Activated CD4-positive, alpha-beta memory T cell treated with anti-CD3 and anti-CD28 coated beads for 36 hours (primary cell): Measurements from ENCODE around the gene CTSA. TPM values are rescaled to one million over a fixed set of nuclear protein-coding genes. Genes with fewer than 3 reads are reported as not detected.
A peak's percentile ranks its signal among the peaks of the same experiment; 100 is the strongest.
"Not testable (repeated sequence)": the region's sequence is repeated elsewhere in the genome, so short reads cannot be mapped to it uniquely, and the experiment has no call there.

Source experiments
- CTCF ChIA-PET: fragments of 350-600 bp; sonication (Branson Sonifier 250); formaldehyde crosslinking; loops from one replicate; lab custom pipeline; 2021; ENCODE audit warnings: antibody characterized with exemption, inconsistent platforms; lab: Charles Lee
- POLR2A ChIA-PET: fragments of 350-600 bp; sonication (Branson Sonifier 250); formaldehyde crosslinking; loops from one replicate; lab custom pipeline; 2021; ENCODE audit warnings: antibody characterized with exemption; lab: Charles Lee
- DNase-seq: peaks from one replicate; pipeline ENCODE4 v3.0.0-alpha.2; 2020
- H3K27ac Mint-ChIP-seq: one replicate; pipeline ENCODE4 v1.8.0; 2021; ENCODE audit warnings: mixed read lengths
- H3K27me3 Mint-ChIP-seq: one replicate; pipeline ENCODE4 v1.8.0; 2021; ENCODE audit warnings: mixed read lengths
- H3K36me3 Mint-ChIP-seq: one replicate; pipeline ENCODE4 v1.8.0; 2021; ENCODE audit warnings: mixed read lengths
- H3K4me1 Mint-ChIP-seq: one replicate; pipeline ENCODE4 v1.8.0; 2021; ENCODE audit warnings: low read depth, mixed read lengths
- H3K4me3 Mint-ChIP-seq: one replicate; pipeline ENCODE4 v1.8.0; 2021; ENCODE audit warnings: mild to moderate bottlenecking, mixed read lengths
- H3K9me3 Mint-ChIP-seq: one replicate; pipeline ENCODE4 v1.8.0; 2021; ENCODE audit warnings: mixed read lengths
- intact Hi-C: fragments of 100-400 bp; cut with micrococcal nuclease; formaldehyde crosslinking; loops from one replicate; pipeline ENCODE4 v1.15.1; 2023
- total RNA-seq, 2 experiments: library from RNA; stranded (reverse); gene quantifications; one replicate each; pipeline ENCODE4 v1.2.3, GENCODE V29; 2021

CTSA gene
- total RNA-seq, 2 experiments from 2014 or later = 49.8 to 54.8 TPM

DNA sequence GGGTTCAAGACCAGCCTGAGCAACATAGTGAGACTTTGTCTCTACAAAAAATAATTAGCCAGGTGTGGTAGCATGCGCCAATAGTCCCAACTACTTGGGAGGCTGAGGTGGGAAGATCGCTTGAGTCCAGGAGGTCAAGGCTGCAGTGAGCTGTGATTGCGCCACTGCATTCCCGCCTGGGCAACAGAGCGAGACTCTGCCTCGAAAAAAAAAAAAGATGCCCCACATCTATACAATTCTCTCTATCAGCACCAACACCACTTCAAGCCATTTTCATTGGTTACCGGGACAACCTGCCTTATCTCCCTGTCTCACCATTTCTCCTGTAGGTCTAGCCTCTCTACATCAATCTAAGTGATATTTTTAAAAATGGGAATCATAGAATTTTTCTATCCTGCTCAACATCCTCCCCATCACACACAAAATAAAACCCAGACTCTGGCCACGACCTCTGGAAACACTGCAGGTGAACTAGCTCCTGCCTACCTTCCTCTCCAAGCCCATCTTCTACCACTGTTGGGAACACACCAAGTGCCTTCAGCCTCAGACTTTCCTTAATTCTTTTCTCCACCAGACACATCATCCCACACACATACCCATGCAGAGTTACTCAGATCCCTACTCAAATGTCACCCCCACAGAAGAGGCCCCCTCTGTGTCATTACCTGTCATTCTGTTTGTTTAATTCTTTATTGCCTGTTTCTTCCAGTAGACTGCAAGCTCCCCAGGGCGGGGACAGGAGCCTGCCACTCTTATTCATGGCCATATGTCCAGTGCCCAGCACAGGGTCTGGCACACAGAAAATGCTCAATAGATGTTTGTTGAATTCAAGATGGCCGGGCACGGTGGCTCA lies 30.4 kb downstream of the CTSA start:
- Mint-ChIP-seq H3K4me1 (peaks cover 3% of the 10 kb centered on the region), H3K27me3 (peaks cover 13% of the 10 kb centered on the region), H3K36me3 (no peaks in the 10 kb centered on the region), H3K27ac (no peak overlapping the region), H3K9me3 (no peaks in the 10 kb centered on the region), H3K4me3 (no peak overlapping the region)
- no peak for DNase-seq
- ChIA-PET POLR2A (interaction anchor here (1.3 to 2.7 kb wide), 2 partner anchors 12 to 13 kb away, joined by 3 to 9 read pairs; partner anchors contain the start of gene PCIF1), CTCF (no interaction called here)
- intact Hi-C loops = no loop called here

DNA sequence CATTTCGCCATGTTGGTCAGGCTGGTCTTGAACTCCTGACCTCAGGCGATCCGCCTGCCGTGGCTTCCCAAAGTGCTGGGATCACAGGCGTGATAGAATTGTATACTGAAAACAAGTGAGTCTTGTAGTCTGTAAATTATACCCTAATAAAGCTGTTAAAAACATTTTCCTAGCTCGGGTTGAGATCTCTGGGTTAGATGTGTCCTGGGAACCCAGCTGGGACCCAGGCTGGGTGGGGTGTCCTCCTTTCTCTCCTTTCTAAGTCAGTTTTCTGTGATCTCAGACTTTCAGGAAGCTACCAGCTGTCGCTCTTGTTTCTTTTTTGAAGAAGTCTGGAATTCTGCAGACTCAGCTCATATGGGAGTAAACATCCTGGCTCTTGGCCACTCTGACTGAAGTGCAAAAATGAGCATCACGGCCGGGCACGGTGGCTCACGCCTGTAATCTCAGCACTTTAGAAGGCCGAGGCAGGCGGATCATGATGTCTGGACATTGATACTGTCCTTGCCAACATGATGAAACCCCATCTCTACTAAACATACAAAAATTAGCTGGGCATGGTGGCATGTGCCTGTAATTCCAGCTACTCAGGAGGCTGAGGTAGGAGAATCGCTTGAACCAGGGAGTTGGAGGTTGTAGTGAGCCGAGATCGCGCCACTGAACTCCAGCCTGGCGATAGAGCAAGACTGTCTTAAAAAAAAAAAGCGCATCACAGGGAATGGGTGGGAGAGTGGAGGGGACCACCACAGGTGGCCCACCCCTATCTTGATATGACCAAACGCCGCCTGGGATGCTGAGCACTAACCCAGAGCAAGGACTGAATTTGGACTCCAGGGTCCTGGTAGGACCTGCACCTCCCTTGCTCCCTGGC lies 33.5 kb downstream of the CTSA start:
- Mint-ChIP-seq H3K27ac (no peak overlapping the region), H3K4me3 (no peak overlapping the region), H3K36me3 (no peaks in the 10 kb centered on the region), H3K27me3 (peaks cover 10% of the 10 kb centered on the region), H3K4me1 (peaks cover 3% of the 10 kb centered on the region), H3K9me3 (no peaks in the 10 kb centered on the region)
- CTCF ChIA-PET = interaction anchor here (0.6 to 1.3 kb wide), 2 partner anchors 88 to 118 kb away, joined by 3 to 4 read pairs; no protein-coding TSS in a partner anchor
- intact Hi-C loops = no loop called here
- POLR2A ChIA-PET = interaction anchor here (1.7 kb wide), 1 partner anchor 10 kb away, joined by 7 read pairs; the partner anchor contains the start of gene PCIF1
- no peak for DNase-seq

DNA sequence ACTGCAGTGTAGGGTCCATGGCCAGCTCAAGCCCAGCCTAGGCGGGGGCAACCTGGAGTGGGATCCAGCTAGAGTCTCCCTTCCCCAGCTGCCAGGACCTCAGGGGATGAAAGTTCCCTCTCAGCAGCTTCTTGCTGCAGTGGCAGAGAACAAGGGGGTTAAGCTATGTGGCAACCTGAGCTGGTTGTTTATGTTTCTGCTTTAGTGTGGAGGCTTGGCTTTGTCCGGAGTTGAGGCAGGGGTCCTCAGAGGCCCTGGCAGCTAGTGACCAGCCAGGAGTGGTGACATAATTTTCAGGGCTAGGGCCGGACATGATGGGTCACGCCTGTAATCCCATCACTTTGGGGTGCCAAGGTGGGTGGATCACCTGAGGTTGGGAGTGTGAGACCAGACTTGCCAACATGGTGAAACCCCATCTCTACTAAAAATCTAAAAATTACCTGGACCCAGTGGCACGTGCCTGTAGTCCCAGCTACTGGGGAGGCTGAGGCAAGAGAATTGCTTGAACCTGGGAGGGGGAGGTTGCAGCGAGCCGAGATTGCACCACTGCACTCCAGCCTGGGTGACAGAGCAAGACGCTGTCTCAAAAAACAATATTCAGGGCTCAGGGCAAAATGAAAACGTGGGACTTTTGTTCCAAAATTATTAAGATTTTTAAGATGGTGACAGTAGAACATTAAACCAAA lies 34.8 kb downstream of the CTSA start:
- no peaks in the 10 kb centered on the region for H3K36me3 Mint-ChIP-seq
- intact Hi-C loops = no loop called here
- H3K27me3 Mint-ChIP-seq = peaks cover 2% of the 10 kb centered on the region
- H3K4me3 Mint-ChIP-seq = no peak overlapping the region
- CTCF ChIA-PET = interaction anchor here (1.5 kb wide), 1 partner anchor 44 kb away, joined by 4 read pairs; no protein-coding TSS in a partner anchor
- peaks cover 3% of the 10 kb centered on the region for H3K4me1 Mint-ChIP-seq
- POLR2A ChIA-PET = interaction anchor here (1.7 kb wide), 1 partner anchor 9 kb away, joined by 7 read pairs; the partner anchor contains the start of gene PCIF1
- no peaks in the 10 kb centered on the region for H3K9me3 Mint-ChIP-seq
- no peak for DNase-seq
- H3K27ac Mint-ChIP-seq = no peak overlapping the region

DNA sequence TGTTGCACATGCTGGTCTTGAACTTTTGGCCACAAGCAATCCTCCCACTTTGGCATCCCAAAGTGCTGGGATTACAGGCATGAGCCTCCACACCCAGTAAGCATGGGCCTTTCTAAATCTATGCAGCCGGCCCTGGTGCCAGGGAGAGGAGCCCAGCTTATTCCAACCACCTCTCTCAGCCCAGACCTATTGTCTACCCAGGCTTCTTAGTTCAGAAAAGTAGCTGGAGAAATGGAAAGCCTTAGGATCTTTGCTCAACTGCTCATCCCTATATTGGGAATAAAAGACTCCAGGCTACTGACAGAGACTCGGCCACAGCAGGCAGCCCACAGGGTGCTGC lies 35.6 kb downstream of the CTSA start:
- Mint-ChIP-seq H3K4me1 (peaks cover 3% of the 10 kb centered on the region), H3K9me3 (no peaks in the 10 kb centered on the region), H3K27ac (no peak overlapping the region), H3K27me3 (peaks cover 1% of the 10 kb centered on the region), H3K36me3 (no peaks in the 10 kb centered on the region), H3K4me3 (no peak overlapping the region)
- intact Hi-C loops = no loop called here
- CTCF ChIA-PET = interaction anchor here (1.5 kb wide), 1 partner anchor 44 kb away, joined by 4 read pairs; no protein-coding TSS in a partner anchor
- DNase-seq = no peak
- POLR2A ChIA-PET = no interaction called here

DNA sequence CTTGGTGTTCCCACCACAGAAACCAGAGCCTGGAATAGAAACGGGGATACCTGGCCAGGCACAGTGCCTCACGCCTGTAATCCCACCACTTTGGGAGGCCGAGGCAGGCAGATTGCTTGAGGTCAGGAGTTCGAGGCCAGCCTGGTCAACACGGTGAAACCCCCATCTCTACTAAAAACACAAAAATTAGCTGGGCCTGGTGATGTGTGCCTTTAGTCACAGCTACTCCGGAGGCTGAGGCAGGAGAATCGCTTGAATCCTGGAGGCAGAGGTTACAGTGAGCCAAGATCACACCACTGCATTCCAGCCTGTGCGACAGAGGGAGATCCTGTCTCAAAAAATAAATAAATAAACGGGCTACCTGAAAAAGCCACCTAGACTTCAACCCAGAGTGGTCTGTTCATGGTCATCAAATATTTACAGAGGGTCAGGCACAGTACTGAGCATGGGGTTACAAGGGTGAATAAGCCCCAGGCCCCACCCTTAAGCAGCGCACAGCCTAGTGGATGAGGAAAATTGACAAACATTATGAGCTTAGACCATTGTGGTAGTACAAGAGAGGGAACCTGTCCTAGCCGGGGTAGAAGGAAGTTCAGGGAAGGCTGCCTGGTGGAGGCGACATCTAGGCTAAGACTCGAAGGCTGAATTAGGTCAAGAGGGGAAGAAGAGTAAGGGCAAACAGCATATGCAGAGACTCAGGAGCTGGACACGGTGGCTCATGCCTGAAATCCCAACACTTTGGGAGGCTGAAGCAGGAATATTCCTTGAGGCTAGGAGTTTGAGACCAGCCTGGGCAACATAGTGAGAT lies 36.1 kb downstream of the CTSA start:
- DNase-seq = no peak
- Mint-ChIP-seq H3K27ac (no peak overlapping the region), H3K36me3 (no peaks in the 10 kb centered on the region), H3K4me3 (no peak overlapping the region), H3K27me3 (peaks cover 1% of the 10 kb centered on the region), H3K9me3 (no peaks in the 10 kb centered on the region), H3K4me1 (peaks cover 5% of the 10 kb centered on the region)
- ChIA-PET POLR2A (no interaction called here), CTCF (interaction anchor here (1.2 kb wide), 1 partner anchor 37 kb away, joined by 4 read pairs; no protein-coding TSS in a partner anchor)
- intact Hi-C loops = no loop called here

DNA sequence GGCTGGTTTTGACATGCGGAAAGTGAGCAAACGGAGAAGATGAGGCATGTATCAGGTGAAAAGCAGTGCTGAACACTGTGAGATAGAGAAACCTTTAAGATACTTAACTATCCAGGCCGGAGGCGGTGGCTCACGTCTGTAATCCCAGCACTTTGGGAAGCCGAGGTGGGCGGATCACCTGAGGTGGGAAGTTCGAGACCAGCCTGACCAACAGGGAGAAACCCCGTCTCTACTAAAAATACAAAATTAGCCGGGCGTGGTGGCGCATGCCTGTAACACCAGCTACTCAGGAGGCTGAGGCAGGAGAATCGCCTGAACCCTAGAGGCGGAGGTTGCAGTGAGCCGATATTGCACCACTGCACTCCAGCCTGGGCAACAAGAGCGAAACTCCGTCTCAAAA lies 40.5 kb downstream of the CTSA start:
- H3K27me3 Mint-ChIP-seq, CTCF ChIA-PET, H3K9me3 Mint-ChIP-seq, H3K27ac Mint-ChIP-seq, POLR2A ChIA-PET, H3K36me3 Mint-ChIP-seq, H3K4me3 Mint-ChIP-seq, DNase-seq: not testable (repeated sequence)
- H3K4me1 Mint-ChIP-seq = peaks cover 16% of the 10 kb centered on the region
- intact Hi-C loops = loop anchor here (10.0 kb wide), 1 partner anchor 433 kb away; no protein-coding TSS in a partner anchor

DNA sequence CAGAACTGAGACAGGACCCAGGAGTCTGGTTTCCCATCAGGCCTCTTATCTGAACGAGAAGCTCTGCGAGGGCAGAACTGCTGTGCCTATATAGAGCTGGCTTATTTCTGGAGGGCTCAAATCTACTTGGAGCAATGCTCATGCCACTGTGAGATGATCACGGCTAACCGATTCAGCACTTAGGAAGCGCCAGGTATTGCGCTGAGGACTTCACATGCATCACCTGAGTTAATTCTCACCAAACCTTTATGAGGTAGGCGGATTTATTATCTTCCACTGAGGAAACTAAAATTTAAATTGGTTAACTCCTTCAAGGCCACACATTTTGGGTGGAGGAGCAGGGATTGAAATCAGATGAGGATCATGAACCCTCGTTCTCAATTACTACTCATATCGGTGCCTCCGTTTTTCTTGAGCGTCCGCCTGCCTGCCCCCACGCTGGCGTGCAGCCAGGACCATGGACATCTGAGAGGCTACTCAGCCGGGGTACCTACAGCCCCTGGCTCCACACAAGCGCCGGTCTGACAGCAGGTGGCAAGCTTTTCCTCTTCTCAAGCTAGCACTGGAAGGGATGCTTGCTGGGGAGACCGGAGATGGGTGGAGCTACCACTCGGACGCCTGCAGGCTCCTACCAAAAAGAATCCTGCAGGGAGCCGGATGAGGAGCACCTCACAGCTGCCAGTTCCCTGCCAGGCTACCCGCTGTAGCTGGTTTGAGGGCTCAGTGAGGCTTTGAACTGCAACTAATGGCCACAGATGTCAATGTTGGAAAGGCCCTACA lies 42.3 kb downstream of the CTSA start:
- CTCF ChIA-PET = interaction anchor here (0.6 to 9.2 kb wide), 15 partner anchors 11 to 135 kb away, joined by 3 to 67 read pairs (median 5); partner anchors contain the start of genes CTSA, TNNC2, ZNF335 and ZSWIM1
- intact Hi-C loops = loop anchor here (2.0 to 10.0 kb wide), 4 partner anchors 23 to 431 kb away; partner anchors contain the start of genes CTSA, NEURL2 and ZSWIM1
- peak overlapping the region; percentile 99 for H3K4me3 Mint-ChIP-seq
- H3K4me1 Mint-ChIP-seq = peaks cover 31% of the 10 kb centered on the region
- H3K36me3 Mint-ChIP-seq = peaks cover 16% of the 10 kb centered on the region
- peak overlapping the region; percentile 99 for H3K27ac Mint-ChIP-seq
- DNase-seq = peak; percentile 82
- H3K27me3 Mint-ChIP-seq = no peaks in the 10 kb centered on the region
- POLR2A ChIA-PET = interaction anchor here (1.0 to 3.8 kb wide), 16 partner anchors 8 to 134 kb away, joined by 3 to 28 read pairs (median 6); partner anchors contain the start of genes ACOT8, CTSA, NEURL2 and UBE2C
- no peaks in the 10 kb centered on the region for H3K9me3 Mint-ChIP-seq

DNA sequence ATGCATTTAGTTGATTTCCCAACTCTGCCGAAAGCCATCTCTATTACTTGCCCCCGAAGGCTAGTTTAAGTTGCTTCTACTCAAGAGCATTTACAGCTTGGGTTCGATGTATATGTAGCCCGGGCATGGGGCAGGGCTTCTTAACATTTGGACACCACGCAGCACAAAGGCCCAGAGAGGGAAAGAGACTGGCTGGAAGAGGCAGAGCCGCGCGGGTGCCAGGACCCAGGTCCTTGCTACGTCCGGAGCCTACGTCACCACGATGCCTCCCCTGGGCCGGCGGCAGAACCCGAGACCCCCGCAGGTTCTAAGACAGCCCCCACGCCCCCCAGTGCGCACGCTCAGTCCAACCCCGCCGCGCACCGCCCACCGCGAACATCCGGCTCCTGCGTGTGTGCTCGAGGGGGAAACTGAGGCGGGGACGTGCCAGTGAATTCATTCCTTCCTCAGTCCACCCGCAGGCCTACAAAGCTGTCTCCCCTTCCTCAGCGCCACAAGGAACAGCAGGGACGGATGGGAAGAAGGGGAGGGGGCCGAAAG lies 43.0 kb downstream of the CTSA start:
- POLR2A ChIA-PET = interaction anchor here (0.8 to 3.8 kb wide), 25 partner anchors 9 to 1398 kb away, joined by 3 to 28 read pairs (median 4); partner anchors contain the start of genes ACOT8, CTSA, NEURL2 and UBE2C
- DNase-seq = no peak
- CTCF ChIA-PET = interaction anchor here (0.6 to 9.2 kb wide), 15 partner anchors 10 to 135 kb away, joined by 3 to 67 read pairs (median 5); partner anchors contain the start of genes CTSA, TNNC2 and ZNF335
- H3K9me3 Mint-ChIP-seq = no peaks in the 10 kb centered on the region
- peak overlapping the region; percentile 99 for H3K4me3 Mint-ChIP-seq
- peaks cover 17% of the 10 kb centered on the region for H3K36me3 Mint-ChIP-seq
- intact Hi-C loops = loop anchor here (2.0 to 10.0 kb wide), 4 partner anchors 23 to 431 kb away; partner anchors contain the start of genes CTSA, NEURL2 and ZSWIM1
- H3K27me3 Mint-ChIP-seq = no peaks in the 10 kb centered on the region
- peak overlapping the region; percentile 99 for H3K27ac Mint-ChIP-seq
- H3K4me1 Mint-ChIP-seq = peaks cover 32% of the 10 kb centered on the region

DNA sequence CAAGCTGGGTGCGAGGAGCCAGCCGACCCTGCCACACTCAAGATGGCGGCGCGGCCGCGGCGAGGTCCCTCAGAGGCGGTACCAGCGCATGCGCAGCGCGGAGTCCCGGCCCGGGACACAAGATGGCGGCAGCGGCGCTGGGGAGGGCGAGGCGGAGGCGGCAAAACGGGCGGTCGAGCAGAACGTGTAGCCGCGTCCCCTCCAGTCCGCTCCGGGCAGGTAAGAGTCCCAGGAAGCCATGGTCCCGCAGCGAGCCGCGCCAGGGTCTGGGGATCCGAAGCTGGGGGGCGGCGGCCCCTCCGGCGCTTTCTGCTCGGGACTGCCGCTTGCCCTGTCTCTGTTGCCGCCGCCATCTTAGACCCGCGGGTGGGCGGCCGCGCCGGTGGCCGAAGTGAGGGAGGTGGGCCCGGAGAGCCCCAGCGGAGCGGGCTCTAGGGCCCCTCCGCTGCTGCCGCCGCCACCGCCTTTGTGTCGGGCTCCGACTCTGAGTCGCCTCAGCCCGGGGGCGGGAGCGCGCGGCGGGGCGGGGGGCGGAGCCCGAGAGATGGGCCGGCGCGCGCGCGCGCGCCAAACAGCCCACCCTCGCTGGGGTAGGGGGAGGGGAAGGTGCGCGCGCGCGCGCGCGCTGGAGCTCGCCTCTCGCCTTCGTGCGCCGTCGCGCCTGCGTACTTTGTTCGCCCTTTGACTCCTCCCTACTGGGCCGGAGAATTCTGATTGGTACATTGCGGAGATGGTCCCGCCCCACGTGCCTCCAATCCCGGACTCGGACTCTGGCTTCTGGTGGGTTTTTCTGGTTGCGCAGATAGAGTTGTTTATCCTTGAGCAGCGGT lies 43.7 kb downstream of the CTSA start, which contains the start of gene PCIF1:
Gene PCIF1 (plus strand): TSS at position 98 of the 830 bp plus-strand sequence. CDS start 4,317 bp downstream, outside the sequence.
- peak; percentile 99 for DNase-seq
- ChIA-PET CTCF (interaction anchor here (0.9 to 9.2 kb wide), 11 partner anchors 12 to 136 kb away, joined by 3 to 67 read pairs (median 5); partner anchors contain the start of gene ZNF335), POLR2A (interaction anchor here (0.6 to 3.8 kb wide), 28 partner anchors 9 to 1399 kb away, joined by 3 to 28 read pairs (median 3); partner anchors contain the start of genes ACOT8, CTSA, DNTTIP1 and NEURL2)
- no peaks in the 10 kb centered on the region for H3K9me3 Mint-ChIP-seq
- H3K4me1 Mint-ChIP-seq = peaks cover 32% of the 10 kb centered on the region
- H3K27ac Mint-ChIP-seq = peak within 1 kb of the TSS; percentile 99
- peak within 1 kb of the TSS; percentile 99 for H3K4me3 Mint-ChIP-seq
- H3K27me3 Mint-ChIP-seq = no peaks in the 10 kb centered on the region
- intact Hi-C loops = loop anchor here (1.0 to 10.0 kb wide), 8 partner anchors 24 to 430 kb away; partner anchors contain the start of genes ACOT8, CTSA, NCOA5 and NEURL2
- peaks cover 23% of the 10 kb centered on the region for H3K36me3 Mint-ChIP-seq
